ENCODE results near the gene TMEM271. TPM values are rescaled to one million over a fixed set of nuclear protein-coding genes. Genes with fewer than 3 reads are reported as not detected.
"Not testable (repeated sequence)": the region's sequence is repeated elsewhere in the genome, so short reads cannot be mapped to it uniquely, and the experiment has no call there.

TMEM271 gene
- total RNA-seq, 1 donor from 2014 or later, result not detected

DNA sequence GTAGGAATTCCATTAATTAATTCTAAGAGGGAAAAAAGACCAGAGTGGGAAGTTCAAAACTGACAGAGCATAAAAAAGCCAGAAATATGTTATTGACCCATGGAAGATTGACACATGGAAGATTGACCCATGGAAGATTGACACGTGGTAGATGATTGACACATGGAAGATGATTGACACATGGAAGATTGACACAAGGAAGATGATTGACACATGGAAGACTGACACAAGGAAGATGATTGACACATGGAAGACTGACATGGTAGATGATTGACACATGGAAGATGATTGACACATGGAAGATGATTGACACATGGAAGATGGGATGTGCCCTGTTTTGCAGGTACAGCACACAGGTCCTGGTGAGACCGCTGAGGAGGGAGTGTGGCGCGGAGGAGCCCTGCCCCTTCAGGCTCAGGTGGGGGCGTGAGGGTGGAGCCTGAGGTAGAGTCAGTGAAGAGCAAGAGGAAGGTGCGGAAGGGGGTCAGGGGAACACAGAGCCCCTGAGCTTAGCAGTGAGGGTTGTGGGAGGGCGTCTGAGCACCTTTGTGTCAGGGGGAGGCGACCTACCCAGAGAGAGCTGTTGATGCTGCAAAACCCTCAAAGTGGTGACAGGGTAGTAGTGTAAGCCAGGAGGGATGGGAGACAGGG lies 33.4 kb upstream of the TMEM271 start:
- no peak for DNase-seq (ENCODE audit: low spot score)

DNA sequence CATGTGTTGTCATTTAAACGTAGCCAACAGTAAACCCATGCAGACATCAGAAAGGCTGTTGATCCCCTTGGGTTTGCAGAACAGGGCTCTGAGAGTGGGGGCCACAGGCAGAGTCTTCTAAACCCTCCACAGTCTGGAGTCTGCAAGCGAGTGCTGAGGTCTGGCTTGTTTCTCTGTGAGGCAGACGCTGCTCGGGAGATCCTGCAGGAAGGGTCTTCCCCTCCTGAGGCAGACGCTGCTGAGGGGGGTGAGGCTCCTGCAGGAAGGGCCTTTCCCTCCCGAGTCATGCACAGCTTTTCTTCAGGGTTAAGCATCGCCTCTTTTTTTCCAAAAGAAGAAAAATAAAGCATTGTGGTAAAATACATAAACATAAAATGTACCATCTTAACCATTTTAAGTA lies 32.1 kb upstream of the TMEM271 start:
- no peak for DNase-seq (ENCODE audit: low spot score)

DNA sequence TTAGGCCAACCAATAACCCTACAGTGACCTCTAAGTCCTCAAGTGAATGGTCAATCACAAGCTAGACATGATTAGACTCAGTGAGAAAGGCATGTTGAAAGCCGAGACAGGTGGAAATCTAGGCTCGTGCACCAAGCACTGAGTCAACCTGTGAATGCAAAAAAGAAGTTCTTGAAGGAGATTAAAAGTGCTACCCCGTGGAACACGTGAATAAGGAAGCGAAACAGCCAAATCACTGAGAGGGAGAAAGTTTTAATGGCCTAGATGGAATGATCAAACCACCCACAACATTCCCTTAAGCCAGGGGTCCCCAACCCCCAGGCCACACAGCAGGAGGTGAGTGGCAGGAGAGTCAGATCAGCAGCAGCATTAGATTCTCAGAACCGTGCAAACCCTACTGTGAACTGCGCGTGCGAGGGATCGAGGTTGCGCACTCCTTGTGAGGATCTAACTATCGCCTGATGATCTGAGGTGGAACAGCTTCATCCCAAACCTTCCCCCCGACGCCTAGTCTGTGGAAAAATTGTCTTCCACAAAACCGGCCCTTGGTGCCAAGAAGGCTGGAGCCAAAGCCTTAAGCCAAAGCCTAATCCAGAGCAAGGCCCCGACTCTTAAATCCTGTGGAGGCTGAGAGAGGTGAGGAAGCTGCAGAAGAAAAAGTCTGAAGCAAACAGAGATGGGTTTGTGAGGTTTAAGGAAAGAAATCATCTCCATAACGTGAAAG lies 29.8 kb upstream of the TMEM271 start:
- no peak for DNase-seq (ENCODE audit: low spot score)

DNA sequence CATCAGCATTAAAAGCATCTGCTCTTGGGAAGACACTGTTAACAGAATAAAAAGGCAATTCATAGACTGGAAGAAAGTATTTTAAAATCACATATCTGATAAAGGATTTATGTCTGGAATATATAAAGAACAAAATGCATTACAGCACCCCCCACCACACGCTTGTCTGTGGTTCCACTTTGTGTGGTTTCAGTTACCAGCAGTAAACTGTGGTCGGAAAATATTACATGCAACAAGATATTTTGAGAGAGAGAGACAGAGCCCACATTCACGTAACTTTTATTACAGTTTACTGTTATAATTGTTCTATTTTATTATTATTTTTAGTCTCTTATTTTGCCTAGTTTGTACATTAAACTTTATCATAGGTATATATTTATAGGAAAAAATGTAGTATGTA lies 28.0 kb upstream of the TMEM271 start:
- DNase-seq (ENCODE audit: low spot score), result no peak

DNA sequence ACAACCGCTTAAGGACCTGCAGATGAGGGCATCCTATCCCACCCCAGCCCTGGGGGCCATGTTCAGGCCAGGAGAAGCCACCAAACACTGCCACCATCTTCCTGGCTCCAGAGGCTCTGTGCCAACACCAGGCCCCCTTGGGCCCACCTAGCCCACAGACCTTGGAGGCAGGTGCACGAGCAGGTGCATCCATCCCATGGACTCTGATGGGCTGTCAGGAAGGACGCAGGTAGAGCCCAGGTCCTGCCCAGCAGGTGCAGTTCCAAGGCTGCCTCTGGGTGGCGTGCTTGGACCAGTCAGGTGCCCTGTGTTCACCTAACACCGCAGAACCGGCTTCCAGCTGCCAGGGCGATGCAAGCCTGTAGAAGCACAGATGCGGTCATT lies 26.5 kb upstream of the TMEM271 start:
- DNase-seq (ENCODE audit: low spot score), result peak; percentile 75

DNA sequence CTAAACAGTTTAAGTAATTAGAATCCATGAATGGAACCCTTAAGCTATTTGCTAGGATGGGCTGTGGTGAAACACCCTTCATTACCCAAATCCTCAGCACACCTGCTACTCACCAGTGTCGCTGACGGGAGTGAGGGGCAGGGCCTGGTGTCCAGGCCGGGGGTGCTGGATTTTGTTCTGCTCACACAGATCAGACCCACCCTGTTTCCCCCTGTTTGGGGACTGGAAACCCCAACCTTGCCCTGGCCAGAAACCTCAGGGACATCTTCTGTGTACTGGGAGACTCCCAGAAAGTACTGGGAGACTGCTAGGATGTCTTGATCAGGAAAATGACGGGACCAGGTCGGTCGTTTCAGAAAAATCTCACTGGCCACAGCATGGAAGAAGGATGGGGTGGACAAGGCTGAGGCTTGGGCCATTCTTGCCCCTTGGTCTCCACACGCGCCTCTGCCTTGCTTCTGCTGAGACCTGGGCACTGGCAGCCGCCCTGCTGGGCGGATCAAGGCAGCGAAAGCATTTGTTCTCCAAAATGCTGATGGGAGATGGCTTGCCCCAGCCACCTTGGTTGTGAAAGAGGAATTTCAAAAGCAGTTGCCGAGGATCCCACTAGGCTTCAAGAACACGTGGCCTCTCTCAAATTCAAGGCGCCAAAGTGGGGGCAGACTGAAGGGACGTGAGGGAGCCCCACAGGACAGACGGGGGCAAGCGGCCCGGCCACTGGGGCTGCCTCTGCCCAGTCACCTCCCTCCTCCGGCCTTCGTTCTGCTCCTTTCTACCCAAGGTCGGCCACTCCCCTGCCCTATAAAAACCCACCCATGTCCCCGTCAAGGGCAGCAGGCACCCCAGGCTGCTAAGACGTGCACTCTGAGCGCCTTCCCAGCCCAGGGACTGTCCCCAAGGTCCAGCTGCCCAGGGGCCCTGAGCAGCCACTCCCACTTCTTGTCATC lies 25.8 kb upstream of the TMEM271 start:
- DNase-seq (ENCODE audit: low spot score), result no peak

DNA sequence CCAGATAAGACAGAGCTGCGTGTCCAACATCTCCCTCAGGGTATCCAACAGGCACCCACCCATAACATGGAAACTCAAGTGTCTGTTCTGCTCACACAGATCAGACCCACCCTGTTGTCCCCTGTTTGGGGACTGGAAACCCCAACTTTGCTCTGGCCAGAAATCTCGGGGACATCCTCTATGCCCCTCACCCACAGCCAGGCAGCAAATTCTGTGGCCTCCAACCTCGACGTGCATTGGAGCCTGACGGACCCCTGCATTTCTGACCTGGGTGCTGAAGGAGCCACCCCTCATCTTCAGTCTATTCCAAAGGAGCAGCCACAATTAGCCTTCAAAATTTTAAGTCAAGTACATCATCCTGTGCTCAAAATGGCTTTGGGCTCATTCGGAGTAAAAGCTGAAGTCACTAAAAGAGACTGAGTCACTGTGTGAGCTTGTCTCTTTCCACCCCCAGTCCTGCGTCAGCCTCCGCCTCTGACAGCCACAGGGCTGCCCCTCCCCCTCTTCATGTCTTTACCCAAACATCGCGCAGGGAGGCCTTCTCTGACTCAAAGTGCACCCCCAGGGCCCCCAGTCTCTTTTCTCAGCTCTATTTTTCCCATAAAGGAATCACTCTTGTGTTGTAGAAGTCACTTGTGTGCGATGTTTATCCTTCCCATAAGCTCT lies 24.9 kb upstream of the TMEM271 start:
- no peak for DNase-seq (ENCODE audit: low spot score)

DNA sequence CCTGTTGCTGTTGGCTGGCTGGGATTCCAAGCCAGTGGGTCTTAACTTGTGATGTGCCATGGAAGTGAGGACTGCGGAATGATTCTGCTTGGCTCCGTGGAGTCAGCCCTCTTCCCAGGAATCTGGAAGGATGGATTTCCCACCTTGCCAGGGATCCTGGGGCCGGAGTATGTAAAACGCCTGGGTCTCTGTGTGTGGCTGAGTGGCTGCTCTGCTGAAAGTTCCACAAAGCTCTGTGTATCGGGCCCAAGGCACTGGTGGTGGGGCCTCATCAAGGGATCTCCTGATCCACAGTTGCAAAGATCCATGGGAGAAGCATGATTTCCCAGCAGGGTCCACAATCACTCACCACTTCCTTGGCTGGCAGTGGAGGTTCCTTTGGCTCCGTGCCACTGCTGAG lies 24.1 kb upstream of the TMEM271 start:
- no peak for DNase-seq (ENCODE audit: low spot score)

DNA sequence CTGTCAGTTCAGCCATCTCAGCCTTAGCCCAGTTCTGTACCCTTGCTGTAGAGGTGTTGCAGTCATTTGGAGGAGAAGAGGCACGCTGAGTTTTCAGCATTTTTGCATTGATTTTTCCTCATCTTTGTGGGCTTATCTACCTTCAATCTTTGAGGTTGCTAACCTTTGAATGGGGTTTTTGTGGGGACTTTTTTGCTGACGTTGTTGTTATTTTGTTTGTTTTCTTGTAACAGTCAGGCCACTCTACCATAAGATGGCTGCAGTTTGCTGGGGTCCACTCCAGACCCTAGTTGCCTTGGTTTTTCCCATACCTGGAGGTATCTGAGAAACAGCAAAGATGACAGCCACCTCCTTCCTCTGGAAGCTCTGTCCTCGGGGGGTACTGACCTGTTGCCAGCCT lies 22.8 kb upstream of the TMEM271 start:
- DNase-seq (ENCODE audit: low spot score), result no peak

DNA sequence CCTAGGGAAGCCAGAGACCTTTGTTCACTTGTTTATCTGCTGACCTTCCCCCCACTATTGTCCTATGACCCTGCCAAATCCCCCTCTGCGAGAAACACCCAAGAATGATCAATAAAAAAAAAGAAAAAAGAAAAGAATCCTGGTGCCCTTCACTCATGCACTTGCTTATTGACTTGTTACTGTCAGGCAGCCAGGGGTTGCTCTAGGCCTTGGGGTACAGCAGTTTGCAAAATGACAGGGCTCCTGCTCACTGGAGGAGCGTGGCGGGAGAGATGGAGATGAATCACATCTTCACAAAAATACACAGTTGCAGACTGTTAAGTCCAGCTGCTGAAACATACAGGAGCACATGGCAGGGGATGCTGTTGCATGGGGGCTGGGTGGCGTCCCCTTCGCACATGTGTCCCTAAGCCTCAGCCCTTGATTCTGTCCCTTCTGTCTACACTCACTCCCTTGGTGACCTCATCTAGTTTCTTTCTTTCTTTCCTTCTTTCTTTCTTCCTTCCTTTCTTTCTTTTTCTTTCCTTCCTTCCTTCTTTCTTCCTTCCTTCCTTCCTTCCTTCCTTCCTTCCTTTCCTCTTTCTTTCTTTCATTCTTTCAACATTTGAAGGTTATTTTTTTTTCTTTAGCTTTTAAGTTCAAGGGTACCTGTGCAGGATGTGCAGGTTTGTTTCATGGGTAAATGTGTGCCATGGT lies 16.9 kb upstream of the TMEM271 start:
- DNase-seq (ENCODE audit: low spot score), result no peak

DNA sequence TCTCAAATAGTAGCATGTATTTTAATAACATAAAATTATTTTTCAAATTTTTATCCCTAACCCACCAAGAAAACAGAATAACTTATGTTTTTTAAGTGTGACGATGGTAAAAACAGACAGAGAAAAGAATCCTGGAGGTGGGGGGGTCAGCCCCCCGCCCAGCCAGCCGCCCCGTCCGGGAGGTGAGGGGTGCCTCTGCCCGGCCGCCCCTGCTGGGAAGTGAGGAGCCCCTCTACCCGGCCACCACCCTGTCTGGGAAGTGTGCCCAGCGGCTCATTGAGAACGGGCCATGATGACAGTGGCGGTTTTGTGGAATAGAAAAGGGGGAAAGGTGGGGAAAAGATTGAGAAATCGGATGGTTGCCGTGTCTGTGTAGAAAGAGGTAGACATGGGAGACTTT lies 16.1 kb upstream of the TMEM271 start:
- not testable (repeated sequence) for DNase-seq (ENCODE audit: low spot score)

DNA sequence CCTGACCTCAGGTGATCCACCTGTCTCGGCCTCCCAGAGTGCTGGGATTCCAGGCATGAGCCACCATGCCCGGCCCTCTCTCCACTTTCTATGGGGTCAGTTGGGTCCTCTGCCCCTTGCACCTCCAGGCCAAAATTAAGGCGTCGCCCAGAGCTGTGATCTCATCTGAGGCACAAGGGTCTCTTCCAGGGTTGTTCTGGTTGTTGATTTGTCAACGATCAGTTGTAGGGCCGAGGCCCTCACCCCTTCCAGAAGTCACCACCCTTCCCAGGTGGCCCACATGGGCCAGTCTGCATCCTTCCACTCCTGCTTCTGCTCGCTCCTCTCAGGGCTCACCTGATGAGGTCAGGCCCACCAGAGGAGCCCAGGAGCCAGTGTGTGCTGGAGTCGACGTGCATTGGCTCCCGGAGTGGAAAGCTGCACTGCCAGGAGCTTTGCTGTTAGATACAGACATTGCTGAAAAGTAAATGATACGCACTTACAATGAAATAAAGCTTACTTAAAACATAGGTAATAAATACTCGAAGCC lies 14.3 kb upstream of the TMEM271 start:
- DNase-seq (ENCODE audit: low spot score), result no peak

DNA sequence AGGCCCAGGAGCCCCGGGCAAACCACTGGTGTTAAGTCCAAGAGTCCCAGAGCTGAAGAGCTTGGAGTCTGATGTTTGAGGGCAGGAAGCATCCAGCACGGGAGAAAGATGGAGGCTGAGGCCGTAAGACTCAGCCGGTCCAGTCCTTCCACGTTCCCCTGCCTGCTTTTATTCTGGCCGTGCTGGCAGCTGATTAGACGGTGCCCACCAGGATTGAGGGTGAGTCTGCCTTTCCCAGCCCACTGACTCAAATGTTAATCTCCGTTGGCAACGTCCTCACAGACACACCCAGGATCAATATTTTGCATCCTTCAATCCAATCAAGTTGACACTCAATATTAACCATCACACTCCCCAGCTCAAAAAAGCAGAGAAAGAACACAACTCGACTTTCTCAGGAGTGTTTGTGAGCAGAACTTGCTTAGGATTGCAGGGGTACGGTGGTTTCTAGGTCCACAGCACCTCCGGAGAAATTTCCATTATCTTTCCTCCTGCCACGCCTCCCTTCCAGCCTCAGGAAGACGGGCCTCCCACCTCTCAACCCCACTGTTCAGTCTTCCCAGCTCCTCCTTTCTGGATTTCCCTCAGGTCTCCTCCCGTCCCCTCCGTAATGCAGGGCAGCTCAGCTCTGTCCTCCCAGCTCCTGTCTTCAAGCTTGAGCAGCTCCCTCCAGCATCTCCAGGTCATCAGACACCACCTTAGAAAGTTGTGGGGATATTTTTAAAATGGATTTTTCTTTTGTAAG lies 13.3 kb upstream of the TMEM271 start:
- DNase-seq (ENCODE audit: low spot score), result no peak

DNA sequence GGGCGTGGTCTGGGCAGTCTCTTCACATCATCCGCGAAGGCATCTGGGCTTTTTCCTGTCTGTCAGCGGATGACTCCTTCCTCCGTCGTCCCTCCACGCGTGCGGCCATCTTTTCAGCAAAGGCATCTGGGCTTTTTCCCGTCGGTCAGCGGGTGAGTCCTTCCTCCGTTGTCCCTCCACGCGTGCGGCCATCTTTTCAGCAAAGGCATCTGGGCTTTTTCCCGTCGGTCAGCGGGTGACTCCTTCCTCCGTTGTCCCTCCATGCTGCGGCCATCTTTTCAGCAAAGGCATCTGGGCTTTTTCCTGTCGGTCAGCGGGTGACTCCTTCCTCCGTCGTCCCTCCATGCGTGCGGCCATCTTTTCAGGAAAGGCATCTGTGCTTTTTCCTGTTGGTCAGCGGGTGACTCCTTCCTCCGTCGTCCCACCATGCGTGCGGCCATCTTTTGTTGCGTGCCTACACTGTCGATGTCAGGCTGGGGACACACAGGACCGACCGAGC lies 12.3 kb upstream of the TMEM271 start:
- no peak for DNase-seq (ENCODE audit: low spot score)

DNA sequence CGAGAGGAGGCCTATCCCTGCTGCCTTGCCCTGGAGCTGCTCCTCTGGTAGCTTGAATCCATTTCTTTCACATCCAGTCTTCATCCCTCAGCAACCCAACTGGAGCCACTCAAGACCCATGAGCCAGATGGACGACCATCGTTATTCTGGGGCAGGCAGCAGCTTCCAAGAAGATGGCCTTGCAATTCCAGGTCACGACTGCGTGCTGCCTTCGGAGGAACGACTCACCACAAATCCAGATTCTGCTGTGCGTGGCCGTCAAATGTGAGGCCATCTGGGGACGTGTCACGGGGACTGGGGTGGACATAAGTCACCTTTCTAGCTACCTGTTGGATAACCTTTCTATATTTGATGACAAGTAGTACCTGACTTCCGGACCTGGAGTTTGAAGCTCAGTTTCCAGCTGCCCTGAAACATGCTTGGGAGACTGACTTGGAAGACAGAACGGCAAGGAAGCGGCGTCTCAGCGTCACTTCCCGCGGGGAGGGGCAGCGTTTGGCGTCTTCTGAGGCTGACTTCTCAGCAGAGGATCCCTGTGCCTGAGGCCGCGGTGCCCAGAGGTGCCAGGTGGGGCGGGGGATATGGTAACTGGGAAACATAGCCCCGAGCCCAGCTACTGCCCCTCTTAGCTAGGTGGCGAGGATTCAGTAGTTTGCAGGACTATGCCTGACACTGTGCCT lies 11.7 kb upstream of the TMEM271 start:
- DNase-seq (ENCODE audit: low spot score), result no peak

DNA sequence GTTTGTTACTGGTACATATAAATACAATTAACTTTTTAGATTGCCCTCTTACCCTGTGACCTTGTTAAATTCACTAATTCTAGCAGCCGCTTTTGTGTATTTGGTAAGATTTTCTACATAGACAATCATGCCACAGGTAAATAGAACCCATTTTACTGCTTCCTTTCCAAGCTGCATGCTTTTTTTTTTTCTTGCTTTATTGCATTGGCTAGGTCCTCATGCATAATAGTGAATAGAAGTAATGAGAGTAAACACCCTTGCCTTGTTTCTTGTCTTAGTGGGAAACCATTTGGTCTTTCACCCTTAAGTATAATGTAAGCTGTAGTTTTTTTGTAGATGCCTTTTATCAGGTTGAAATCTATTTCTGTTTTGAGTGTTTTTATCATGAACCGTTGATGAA lies 7.7 kb upstream of the TMEM271 start:
- DNase-seq (ENCODE audit: low spot score), result no peak

DNA sequence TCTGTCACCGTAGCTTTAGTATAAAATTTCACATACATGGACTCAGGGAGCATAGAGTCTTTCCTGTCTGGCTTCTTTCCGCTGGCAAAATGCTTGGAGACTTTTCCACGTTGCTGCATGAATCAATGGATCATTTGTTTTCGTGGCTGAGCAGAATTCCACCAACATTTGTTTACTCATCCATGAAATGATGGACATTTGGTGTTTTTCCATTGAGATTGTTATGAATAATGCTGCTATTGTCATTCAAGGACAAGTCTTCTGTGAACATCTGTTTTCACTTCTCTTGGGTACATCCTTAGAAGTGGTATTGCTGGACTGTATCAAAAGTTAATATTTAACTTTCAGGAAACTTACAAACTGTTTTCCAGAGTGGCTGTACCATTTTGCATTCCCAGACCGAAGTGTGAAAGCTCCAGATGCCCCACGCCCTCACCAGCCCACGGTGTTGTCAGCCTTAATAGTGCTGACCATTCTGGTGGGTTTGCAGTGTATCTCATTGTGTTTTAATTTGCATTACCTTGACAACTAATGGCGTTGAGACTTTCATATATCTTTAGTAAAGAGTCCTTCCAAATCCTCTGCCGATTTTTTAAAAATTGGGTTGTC lies 5.8 kb upstream of the TMEM271 start:
- no peak for DNase-seq (ENCODE audit: low spot score)

DNA sequence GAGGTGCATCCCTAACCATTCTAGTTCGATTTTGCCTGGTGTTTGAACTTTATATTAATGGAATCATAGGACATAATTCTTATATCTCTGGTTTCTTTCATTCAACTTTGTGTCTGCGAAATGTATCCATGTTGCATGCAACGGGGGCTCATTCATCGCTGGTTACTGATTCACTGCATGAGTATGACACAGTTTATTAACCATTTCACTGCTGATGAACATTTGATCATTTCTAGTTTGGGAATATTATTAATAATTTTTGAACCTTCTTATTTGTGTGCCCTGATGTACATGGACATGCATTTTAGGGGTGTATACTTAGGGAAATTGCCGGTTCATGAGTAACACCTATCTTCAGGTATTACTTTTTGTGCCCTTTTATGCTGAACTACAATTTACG lies 5.1 kb upstream of the TMEM271 start:
- DNase-seq (ENCODE audit: low spot score), result no peak

DNA sequence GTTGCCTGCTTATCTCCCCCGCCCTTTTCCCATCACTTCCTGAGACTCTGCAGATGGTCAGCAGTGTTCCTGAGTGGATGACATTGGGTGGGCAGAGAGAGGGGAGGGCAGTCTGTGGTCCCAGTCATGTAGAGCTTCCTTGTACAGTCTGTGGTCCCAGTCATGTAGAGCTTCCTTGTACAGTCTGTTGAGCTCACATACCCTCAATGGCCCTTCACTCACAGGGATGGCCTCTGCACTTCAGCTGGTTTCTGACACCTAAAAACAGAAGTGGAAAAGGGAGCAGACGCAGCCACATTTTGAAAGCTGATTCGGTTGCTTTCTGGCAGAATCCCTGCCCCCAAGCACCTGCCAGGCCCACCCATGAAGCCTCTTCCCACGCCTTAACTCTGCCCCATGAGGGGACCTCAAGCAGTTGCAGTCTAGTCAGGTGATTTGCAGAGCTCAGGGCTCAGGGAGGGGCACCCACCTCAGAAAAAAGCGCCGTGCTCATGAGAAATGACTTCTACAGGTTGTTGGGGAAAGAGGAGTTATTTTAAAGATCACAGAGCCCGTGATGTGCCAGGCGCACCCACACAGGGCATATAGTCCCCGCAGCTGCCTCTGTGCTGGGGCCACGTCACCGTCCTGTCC lies 3.6 kb upstream of the TMEM271 start:
- DNase-seq (ENCODE audit: low spot score), result no peak

Data from mucosa of gallbladder (tissue), 1 donor.